Measurements from ENCODE around the gene CYSRT1. TPM values are rescaled to one million over a fixed set of nuclear protein-coding genes. Genes with fewer than 3 reads are reported as not detected.

The CYSRT1 gene
- total RNA-seq, 1 experiment from 2014 or later = 1.4 TPM

- no peak for DNase-seq (ENCODE audit: unreplicated experiment)
- intact Hi-C loops (cut with micrococcal nuclease) = no loop called here
- no peak for TF ChIP-seq CTCF (IDR thresholded peaks at IDR 0.05; ENCODE audit: unreplicated experiment)
- Mint-ChIP-seq H3K36me3 (ENCODE audit: insufficient read depth, unreplicated experiment) (peaks cover 29% of the 10 kb centered on the region), H3K27me3 (ENCODE audit: insufficient read depth, unreplicated experiment) (no peaks in the 10 kb centered on the region), H3K4me3 (ENCODE audit: unreplicated experiment) (no peak overlapping the region), H3K4me1 (ENCODE audit: insufficient read depth, unreplicated experiment) (peaks cover 32% of the 10 kb centered on the region), H3K9me3 (ENCODE audit: unreplicated experiment) (no peaks in the 10 kb centered on the region), H3K27ac (ENCODE audit: low read depth, unreplicated experiment) (no peak overlapping the region)
- BruUV-seq (replicated peaks) = no TSS peak
- ChIA-PET POLR2A (interaction anchor here (0.8 to 1.4 kb wide), 3 partner anchors 14 to 32 kb away, joined by 3 to 6 read pairs (median 5); partner anchors contain the start of genes NELFB and TUBB4B), CTCF (interaction anchor here (0.8 kb wide), 1 partner anchor 12 kb away, joined by 3 read pairs; no protein-coding TSS in a partner anchor)
Measured at GRCh38 chr9:137273095-137273490, 48.1 kb downstream of the CYSRT1 start.

- TF ChIP-seq CTCF (IDR thresholded peaks at IDR 0.05; ENCODE audit: unreplicated experiment) = no peak
- peaks cover 29% of the 10 kb centered on the region for H3K36me3 Mint-ChIP-seq (ENCODE audit: insufficient read depth, unreplicated experiment)
- H3K27ac Mint-ChIP-seq (ENCODE audit: low read depth, unreplicated experiment) = peak overlapping the region; percentile 49
- BruUV-seq (replicated peaks) = no TSS peak
- no peak overlapping the region for H3K4me3 Mint-ChIP-seq (ENCODE audit: unreplicated experiment)
- H3K4me1 Mint-ChIP-seq (ENCODE audit: insufficient read depth, unreplicated experiment) = peaks cover 27% of the 10 kb centered on the region
- peak; percentile 65 for DNase-seq (ENCODE audit: unreplicated experiment)
- H3K27me3 Mint-ChIP-seq (ENCODE audit: insufficient read depth, unreplicated experiment) = no peaks in the 10 kb centered on the region
- POLR2A ChIA-PET = interaction anchor here (0.9 to 1.7 kb wide), 6 partner anchors 9 to 33 kb away, joined by 3 to 6 read pairs (median 4); partner anchors contain the start of genes NELFB and TUBB4B
- no peaks in the 10 kb centered on the region for H3K9me3 Mint-ChIP-seq (ENCODE audit: unreplicated experiment)
- CTCF ChIA-PET = interaction anchor here (0.8 to 0.9 kb wide), 3 partner anchors 11 to 261 kb away, joined by 3 read pairs; no protein-coding TSS in a partner anchor
- intact Hi-C loops (cut with micrococcal nuclease) = no loop called here
Measured at GRCh38 chr9:137273611-137274320, 48.8 kb downstream of the CYSRT1 start.

- no peak for TF ChIP-seq CTCF (IDR thresholded peaks at IDR 0.05; ENCODE audit: unreplicated experiment)
- no peak overlapping the region for H3K27ac Mint-ChIP-seq (ENCODE audit: low read depth, unreplicated experiment)
- intact Hi-C loops (cut with micrococcal nuclease) = no loop called here
- CTCF ChIA-PET = interaction anchor here (0.6 to 1.2 kb wide), 3 partner anchors 12 to 93 kb away, joined by 3 to 4 read pairs (median 4); no protein-coding TSS in a partner anchor
- no peak overlapping the region for H3K4me3 Mint-ChIP-seq (ENCODE audit: unreplicated experiment)
- peaks cover 25% of the 10 kb centered on the region for H3K4me1 Mint-ChIP-seq (ENCODE audit: insufficient read depth, unreplicated experiment)
- DNase-seq (ENCODE audit: unreplicated experiment) = no peak
- H3K9me3 Mint-ChIP-seq (ENCODE audit: unreplicated experiment) = no peaks in the 10 kb centered on the region
- H3K36me3 Mint-ChIP-seq (ENCODE audit: insufficient read depth, unreplicated experiment) = peaks cover 18% of the 10 kb centered on the region
- POLR2A ChIA-PET = interaction anchor here (1.7 kb wide), 2 partner anchors 9 to 33 kb away, joined by 3 to 5 read pairs; no protein-coding TSS in a partner anchor
- no TSS peak for BruUV-seq (replicated peaks)
- H3K27me3 Mint-ChIP-seq (ENCODE audit: insufficient read depth, unreplicated experiment) = no peaks in the 10 kb centered on the region
Measured at GRCh38 chr9:137275203-137275587, 50.2 kb downstream of the CYSRT1 start.

Other genes with a start within 250 kb of the CYSRT1 start
- gene PTGDS, start 247.7 kb upstream of the CYSRT1 start, total RNA-seq (2022) = 1.1 and 1.8 TPM in 2 replicates
- gene LCNL1, start 242.2 kb upstream of the CYSRT1 start, total RNA-seq (2022) = not detected in 2 replicates
- 43.6 and 57.9 TPM in 2 replicates for gene PAXX, start 232.8 kb upstream of the CYSRT1 start, total RNA-seq (2022)
- gene CLIC3, start 228.6 kb upstream of the CYSRT1 start, total RNA-seq (2022) = 1.2 and 4.2 TPM in 2 replicates
- 20.0 and 21.7 TPM in 2 replicates for gene ABCA2, start 196.9 kb upstream of the CYSRT1 start, total RNA-seq (2022)
- 0.12 TPM in 1 of 2 replicates, not detected in the other for gene FUT7, start 193.1 kb upstream of the CYSRT1 start, total RNA-seq (2022)
- gene NPDC1, start 179.0 kb upstream of the CYSRT1 start, total RNA-seq (2022) = 161 and 171 TPM in 2 replicates
- 13.4 and 31.5 TPM in 2 replicates for gene ENTPD2, start 171.1 kb upstream of the CYSRT1 start, total RNA-seq (2022)
- gene SAPCD2, start 154.6 kb upstream of the CYSRT1 start, total RNA-seq (2022) = 5.7 and 15.7 TPM in 2 replicates
- gene UAP1L1, start 147.7 kb upstream of the CYSRT1 start, total RNA-seq (2022) = 1.0 and 3.7 TPM in 2 replicates
- gene MAN1B1, start 138.2 kb upstream of the CYSRT1 start, total RNA-seq (2022) = 46.5 and 49.1 TPM in 2 replicates
- gene DPP7, start 110.4 kb upstream of the CYSRT1 start, total RNA-seq (2022) = 139 and 157 TPM in 2 replicates
- gene GRIN1, start 86.0 kb upstream of the CYSRT1 start, total RNA-seq (2022) = 0.61 and 1.4 TPM in 2 replicates
- gene LRRC26, start 55.1 kb upstream of the CYSRT1 start, total RNA-seq (2022) = not detected in 2 replicates
- gene TMEM210, start 53.1 kb upstream of the CYSRT1 start, total RNA-seq (2022) = not detected in 2 replicates
- 42.1 and 43.6 TPM in 2 replicates for gene ANAPC2, start 36.6 kb upstream of the CYSRT1 start, total RNA-seq (2022)
- 81.4 and 82.6 TPM in 2 replicates for gene SSNA1, start 36.5 kb upstream of the CYSRT1 start, total RNA-seq (2022)
- 12.6 and 13.4 TPM in 2 replicates for gene TPRN, start 24.4 kb upstream of the CYSRT1 start, total RNA-seq (2022)
- gene TMEM203, start 19.5 kb upstream of the CYSRT1 start, total RNA-seq (2022) = 31.4 and 35.6 TPM in 2 replicates
- gene NDOR1, start 19.5 kb upstream of the CYSRT1 start, total RNA-seq (2022) = 16.6 and 18.0 TPM in 2 replicates
- gene RNF208, start 2.9 kb upstream of the CYSRT1 start, total RNA-seq (2022) = 2.5 and 3.1 TPM in 2 replicates
- gene RNF224, start 2.3 kb downstream of the CYSRT1 start, total RNA-seq (2022) = 0.16 and 0.44 TPM in 2 replicates
- gene SLC34A3, start 5.7 kb downstream of the CYSRT1 start, total RNA-seq (2022) = not detected in 2 replicates
- 171 and 180 TPM in 2 replicates for gene TUBB4B, start 16.1 kb downstream of the CYSRT1 start, total RNA-seq (2022)
- gene STPG3, start 26.1 kb downstream of the CYSRT1 start, total RNA-seq (2022) = not detected in 2 replicates
- 38.0 and 40.5 TPM in 2 replicates for gene NELFB, start 30.2 kb downstream of the CYSRT1 start, total RNA-seq (2022)
- 20.6 and 21.9 TPM in 2 replicates for gene TOR4A, start 52.6 kb downstream of the CYSRT1 start, total RNA-seq (2022)
- 1.4 and 2.2 TPM in 2 replicates for gene NRARP, start 77.1 kb downstream of the CYSRT1 start, total RNA-seq (2022)
- gene EXD3, start 198.0 kb downstream of the CYSRT1 start, total RNA-seq (2022) = 17.1 and 23.9 TPM in 2 replicates
- 8.2 and 8.9 TPM in 2 replicates for gene NOXA1, start 198.2 kb downstream of the CYSRT1 start, total RNA-seq (2022)
- not detected in 2 replicates for gene ENTPD8, start 216.2 kb downstream of the CYSRT1 start, total RNA-seq (2022)
- gene NSMF, start 234.2 kb downstream of the CYSRT1 start, total RNA-seq (2022) = 37.8 and 43.1 TPM in 2 replicates

Measured in MCF 10A (cell line).